Nephron (organoid): Measurements from ENCODE around the gene FAM168A.

ENCODE experiments used
- H3K27ac Mint-ChIP-seq, 3 experiments: 2 replicates each; pipeline ENCODE4 v1.8.0; 2020; ENCODE audit warnings: mixed read lengths in 3 of 3, mild to moderate bottlenecking in 2 of 3, moderate library complexity in 1 of 3
- H3K27me3 Mint-ChIP-seq: 2 replicates; pipeline ENCODE4 v1.8.0; 2021; ENCODE audit warnings: low read depth, mild to moderate bottlenecking, moderate library complexity, mixed read lengths
- H3K36me3 Mint-ChIP-seq: 2 replicates; pipeline ENCODE4 v1.8.0; 2020; ENCODE audit warnings: low read depth, mixed read lengths
- H3K4me1 Mint-ChIP-seq: 2 replicates; pipeline ENCODE4 v1.8.0; 2020; ENCODE audit warnings: mixed read lengths
- H3K4me3 Mint-ChIP-seq, 3 experiments: 2 replicates each; pipeline ENCODE4 v1.8.0; 2020; ENCODE audit warnings: mild to moderate bottlenecking in 3 of 3, mixed read lengths in 3 of 3, moderate library complexity in 2 of 3
- H3K9me3 Mint-ChIP-seq: 2 replicates; pipeline ENCODE4 v1.8.0; 2020; ENCODE audit warnings: mixed read lengths
- TF ChIP-seq, protein P1 (sequence below), 3 experiments: fragments of 200-600 bp; sonication (generic); IDR thresholded peaks; one replicate each; pipeline ENCODE4 v1.5.0; 2021; ENCODE audit warnings: antibody characterized with exemption in 3 of 3; ENCODE audit not compliant: unreplicated experiment in 3 of 3

The FAM168A gene

DNA sequence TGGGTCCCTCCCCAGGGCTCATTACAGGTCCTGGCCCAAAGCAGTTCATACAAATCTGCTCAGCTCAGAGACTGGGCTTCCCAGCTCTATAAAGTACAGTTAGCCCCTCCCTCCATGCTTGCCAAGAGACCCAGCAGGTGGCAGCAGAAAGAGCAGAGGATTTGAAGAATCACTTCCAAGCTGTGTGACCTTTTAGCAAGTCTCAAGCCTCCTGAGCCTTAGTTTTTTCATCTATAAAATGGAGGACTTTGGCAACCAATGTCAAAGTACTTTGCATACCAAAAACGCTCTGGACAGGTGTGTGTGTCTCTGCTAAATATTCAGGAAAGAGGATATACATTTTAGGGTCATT is 195.1 kb downstream of the FAM168A start:
- Mint-ChIP-seq H3K36me3 (peaks cover 20% of the 10 kb centered on the region), H3K27me3 (no peaks in the 10 kb centered on the region), H3K27ac (no peak overlapping the region), H3K4me1 (peaks cover 20% of the 10 kb centered on the region), H3K4me3 (no peak overlapping the region), H3K9me3 (no peaks in the 10 kb centered on the region)
- TF ChIP-seq, protein P1, sequence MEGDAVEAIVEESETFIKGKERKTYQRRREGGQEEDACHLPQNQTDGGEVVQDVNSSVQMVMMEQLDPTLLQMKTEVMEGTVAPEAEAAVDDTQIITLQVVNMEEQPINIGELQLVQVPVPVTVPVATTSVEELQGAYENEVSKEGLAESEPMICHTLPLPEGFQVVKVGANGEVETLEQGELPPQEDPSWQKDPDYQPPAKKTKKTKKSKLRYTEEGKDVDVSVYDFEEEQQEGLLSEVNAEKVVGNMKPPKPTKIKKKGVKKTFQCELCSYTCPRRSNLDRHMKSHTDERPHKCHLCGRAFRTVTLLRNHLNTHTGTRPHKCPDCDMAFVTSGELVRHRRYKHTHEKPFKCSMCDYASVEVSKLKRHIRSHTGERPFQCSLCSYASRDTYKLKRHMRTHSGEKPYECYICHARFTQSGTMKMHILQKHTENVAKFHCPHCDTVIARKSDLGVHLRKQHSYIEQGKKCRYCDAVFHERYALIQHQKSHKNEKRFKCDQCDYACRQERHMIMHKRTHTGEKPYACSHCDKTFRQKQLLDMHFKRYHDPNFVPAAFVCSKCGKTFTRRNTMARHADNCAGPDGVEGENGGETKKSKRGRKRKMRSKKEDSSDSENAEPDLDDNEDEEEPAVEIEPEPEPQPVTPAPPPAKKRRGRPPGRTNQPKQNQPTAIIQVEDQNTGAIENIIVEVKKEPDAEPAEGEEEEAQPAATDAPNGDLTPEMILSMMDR (IDR thresholded peaks at IDR 0.05; ENCODE audit: unreplicated experiment in 3 of 3) = no peak

DNA sequence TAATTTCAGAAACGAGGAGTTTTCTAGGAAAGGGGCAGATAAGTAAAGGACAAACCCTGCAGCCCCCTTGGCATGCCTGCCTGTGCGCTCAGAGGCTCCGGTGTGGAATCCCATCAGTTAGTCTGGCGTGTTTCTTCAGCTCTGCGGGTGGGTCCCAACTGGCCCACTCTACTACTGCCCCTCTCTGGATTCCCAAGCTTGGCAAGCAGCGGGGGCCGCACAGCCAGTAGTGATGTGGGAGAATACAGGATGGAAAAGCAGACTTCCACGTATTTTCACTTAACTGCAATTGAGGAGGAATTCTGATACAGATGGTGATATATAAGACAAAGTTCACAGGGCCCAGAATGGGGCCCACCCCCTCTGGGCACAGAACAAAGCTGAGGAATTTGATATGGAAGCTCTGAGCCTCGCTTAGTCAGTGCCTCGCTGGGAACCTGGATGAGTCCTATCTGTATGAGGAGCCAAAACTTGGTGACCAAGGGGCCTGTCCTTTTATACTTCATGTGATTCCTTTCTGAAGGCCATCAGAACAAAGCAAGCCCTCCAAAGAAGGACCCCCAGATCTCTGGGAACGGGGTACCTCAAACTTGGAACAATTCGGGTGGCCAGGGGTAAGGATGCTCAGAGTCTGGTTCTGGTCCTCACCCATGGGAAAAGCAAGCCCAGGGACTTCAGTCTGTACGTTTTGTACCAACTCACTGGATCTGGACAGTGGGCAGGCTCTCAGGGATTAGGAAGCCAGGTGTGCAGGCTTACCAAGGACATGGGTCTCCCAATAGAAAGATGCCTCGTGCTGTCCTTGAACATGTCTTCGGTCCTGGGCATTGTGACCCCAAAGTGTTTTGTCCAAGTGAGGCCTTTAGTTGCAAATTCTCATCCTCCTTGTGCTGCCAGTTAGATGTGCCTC is 195.7 kb downstream of the FAM168A start:
- TF ChIP-seq, protein P1 (IDR thresholded peaks at IDR 0.05; ENCODE audit: unreplicated experiment in 3 of 3) = no peak
- H3K27ac Mint-ChIP-seq = no peak overlapping the region
- peaks cover 20% of the 10 kb centered on the region for H3K4me1 Mint-ChIP-seq
- no peaks in the 10 kb centered on the region for H3K9me3 Mint-ChIP-seq
- no peak overlapping the region for H3K4me3 Mint-ChIP-seq
- no peaks in the 10 kb centered on the region for H3K27me3 Mint-ChIP-seq
- H3K36me3 Mint-ChIP-seq = peaks cover 14% of the 10 kb centered on the region

DNA sequence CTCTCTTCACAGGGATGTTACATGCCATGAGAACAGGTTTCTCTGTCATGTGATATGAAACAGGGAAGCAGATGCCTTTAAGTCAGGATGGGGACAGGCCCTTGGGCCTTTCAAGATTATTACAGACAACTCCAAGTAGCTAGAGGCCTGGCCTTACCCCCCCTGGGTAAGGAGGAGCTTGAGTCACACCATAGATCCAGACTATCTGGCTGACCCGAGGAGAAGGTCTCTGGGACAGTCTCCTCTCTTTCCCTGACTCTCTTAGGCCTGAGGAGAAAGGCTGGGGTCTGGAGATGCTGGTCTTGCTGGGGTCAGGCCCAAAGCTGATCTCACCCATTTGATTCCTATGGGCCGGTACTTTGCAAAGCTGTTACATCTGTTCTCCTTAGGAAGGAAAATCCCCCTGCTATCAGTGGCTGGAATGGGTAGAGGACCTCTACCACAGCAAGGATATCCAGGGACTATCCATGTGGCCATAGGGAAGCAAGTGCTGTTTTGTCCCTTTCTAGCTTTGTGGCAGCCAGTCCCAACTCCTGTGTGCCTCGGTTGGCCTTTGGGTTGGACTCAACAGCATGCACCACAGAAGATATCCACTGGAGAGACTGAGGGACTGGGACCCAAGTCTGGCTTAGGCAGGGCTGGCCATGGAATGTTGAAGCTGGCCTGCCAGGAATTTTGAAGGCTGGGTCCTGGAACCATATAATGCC is 196.5 kb downstream of the FAM168A start:
- Mint-ChIP-seq H3K27ac (peak overlapping the region in 1 of 3 experiments; percentile 30), H3K27me3 (peaks cover 3% of the 10 kb centered on the region), H3K4me3 (no peak overlapping the region), H3K4me1 (peaks cover 23% of the 10 kb centered on the region), H3K9me3 (no peaks in the 10 kb centered on the region), H3K36me3 (peaks cover 9% of the 10 kb centered on the region)
- TF ChIP-seq, protein P1 (IDR thresholded peaks at IDR 0.05; ENCODE audit: unreplicated experiment in 3 of 3) = no peak

DNA sequence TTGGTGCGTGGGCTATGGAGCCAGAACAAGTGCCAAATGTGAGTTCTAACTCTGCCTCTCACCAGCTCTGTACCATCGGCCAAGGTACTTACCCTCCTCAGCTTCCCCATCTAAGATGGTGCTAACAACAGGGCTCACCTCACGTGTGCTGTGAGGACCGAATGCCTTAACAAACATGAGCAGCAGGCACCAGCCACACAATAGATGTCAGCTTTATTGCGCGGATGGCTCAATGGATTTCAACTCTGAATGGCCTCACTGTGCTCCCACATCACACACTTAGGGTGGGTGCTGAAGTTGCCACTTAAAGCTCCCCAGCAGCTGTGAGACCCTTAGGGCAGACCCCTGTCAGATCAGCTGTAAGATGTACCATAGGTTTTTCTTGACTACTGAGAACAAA is 197.6 kb downstream of the FAM168A start:
- TF ChIP-seq, protein P1 (IDR thresholded peaks at IDR 0.05; ENCODE audit: unreplicated experiment in 3 of 3) = no peak
- Mint-ChIP-seq H3K27ac (peak overlapping the region in 1 of 3 experiments; percentile 30), H3K36me3 (peaks cover 6% of the 10 kb centered on the region), H3K4me1 (peaks cover 27% of the 10 kb centered on the region), H3K9me3 (no peaks in the 10 kb centered on the region), H3K4me3 (no peak overlapping the region), H3K27me3 (peaks cover 3% of the 10 kb centered on the region)

DNA sequence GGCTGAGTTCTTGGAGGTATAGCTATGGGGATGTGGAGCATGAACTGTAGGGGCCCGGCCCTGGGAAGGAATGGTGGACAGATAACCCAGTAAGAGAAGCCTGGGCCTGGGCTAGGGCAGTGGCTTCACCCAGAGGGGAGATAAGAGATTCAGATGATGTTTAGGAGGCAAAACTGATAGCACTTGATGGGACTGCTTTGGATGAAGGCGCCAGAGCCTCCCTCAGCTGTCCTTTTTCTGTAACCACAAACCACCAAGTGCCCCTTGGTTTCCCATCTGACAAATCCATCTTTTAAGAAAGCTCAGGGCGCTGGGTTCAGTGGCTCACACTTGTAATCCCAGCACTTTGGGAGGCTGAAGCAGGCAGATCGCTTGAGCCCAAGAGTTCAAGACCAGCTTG is 198.3 kb downstream of the FAM168A start:
- no peaks in the 10 kb centered on the region for H3K9me3 Mint-ChIP-seq
- TF ChIP-seq, protein P1 (IDR thresholded peaks at IDR 0.05; ENCODE audit: unreplicated experiment in 3 of 3) = no peak
- H3K27ac Mint-ChIP-seq = no peak overlapping the region
- no peak overlapping the region for H3K4me3 Mint-ChIP-seq
- peaks cover 3% of the 10 kb centered on the region for H3K27me3 Mint-ChIP-seq
- peaks cover 23% of the 10 kb centered on the region for H3K4me1 Mint-ChIP-seq
- peaks cover 3% of the 10 kb centered on the region for H3K36me3 Mint-ChIP-seq
